ENCODE data around the gene ELFN1.
"Not testable (repeated sequence)": the region's sequence is repeated elsewhere in the genome, so short reads cannot be mapped to it uniquely, and the experiment has no call there.

The ELFN1 gene

DNA sequence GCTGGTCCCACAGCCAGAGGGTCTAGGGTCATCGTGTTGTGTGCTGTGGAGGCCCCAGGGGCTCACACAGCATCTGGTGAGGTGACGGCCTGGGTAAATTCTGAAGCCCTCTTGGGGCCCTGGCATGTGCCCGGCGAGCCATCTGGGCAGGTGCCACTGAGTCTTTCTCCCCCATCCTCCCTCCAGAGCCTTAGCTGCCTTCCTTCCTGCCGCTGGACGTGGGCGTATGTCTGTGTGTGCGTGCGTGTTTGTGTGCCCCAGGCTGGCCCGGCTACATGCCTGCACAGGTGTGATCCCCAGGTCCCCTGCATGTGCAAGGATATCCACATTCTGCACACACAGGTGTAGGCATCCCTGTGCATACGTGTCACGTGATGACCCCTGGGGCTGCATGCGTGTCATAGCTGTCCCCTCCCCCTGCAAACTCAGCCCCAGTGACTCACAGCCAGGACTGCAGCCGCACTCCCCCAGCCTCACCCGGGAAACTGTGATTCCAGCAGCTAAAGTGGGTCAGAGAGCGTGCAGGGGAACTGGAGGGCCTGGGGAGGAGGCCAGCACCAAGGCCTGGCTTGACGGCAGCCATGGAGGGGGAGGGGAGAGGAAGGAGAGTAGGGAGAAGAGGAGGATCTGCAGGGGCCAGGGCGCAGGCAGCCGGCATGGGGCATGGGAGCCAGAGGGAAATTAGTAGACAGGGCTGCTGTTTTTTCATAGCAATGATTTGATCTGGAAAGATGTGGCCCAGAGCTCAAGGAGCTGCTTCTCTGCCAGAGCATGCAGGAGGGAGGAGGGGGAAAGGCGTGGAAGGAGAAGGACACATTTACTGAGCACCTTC lies 46.4 kb downstream of the ELFN1 start:
- no peak for DNase-seq (ENCODE audit: low spot score)
- no peak for TF ChIP-seq CTCF (IDR thresholded peaks at IDR 0.05; ENCODE audit: extremely low read depth, missing control alignments)

DNA sequence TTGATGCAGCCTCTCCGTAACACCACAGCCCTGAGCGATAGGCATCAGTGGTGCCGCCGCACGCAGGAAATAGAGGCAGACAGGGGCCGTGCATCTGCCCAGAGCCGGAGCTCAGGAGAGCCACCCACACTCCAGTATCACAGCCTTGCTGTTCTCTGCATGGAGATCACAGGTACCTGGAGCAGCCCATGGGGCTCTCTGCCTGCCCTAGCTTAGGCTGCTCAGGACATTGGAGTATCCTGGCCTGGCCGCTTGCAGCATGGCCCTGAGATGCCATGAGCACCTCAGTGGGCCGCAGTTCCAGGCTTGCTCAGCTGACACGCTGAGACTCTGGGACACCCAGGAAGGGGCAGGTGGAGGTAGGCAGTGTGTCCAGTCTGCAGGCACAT lies 47.0 kb downstream of the ELFN1 start:
- DNase-seq (ENCODE audit: low spot score) = no peak
- no peak for TF ChIP-seq CTCF (IDR thresholded peaks at IDR 0.05; ENCODE audit: extremely low read depth, missing control alignments)

DNA sequence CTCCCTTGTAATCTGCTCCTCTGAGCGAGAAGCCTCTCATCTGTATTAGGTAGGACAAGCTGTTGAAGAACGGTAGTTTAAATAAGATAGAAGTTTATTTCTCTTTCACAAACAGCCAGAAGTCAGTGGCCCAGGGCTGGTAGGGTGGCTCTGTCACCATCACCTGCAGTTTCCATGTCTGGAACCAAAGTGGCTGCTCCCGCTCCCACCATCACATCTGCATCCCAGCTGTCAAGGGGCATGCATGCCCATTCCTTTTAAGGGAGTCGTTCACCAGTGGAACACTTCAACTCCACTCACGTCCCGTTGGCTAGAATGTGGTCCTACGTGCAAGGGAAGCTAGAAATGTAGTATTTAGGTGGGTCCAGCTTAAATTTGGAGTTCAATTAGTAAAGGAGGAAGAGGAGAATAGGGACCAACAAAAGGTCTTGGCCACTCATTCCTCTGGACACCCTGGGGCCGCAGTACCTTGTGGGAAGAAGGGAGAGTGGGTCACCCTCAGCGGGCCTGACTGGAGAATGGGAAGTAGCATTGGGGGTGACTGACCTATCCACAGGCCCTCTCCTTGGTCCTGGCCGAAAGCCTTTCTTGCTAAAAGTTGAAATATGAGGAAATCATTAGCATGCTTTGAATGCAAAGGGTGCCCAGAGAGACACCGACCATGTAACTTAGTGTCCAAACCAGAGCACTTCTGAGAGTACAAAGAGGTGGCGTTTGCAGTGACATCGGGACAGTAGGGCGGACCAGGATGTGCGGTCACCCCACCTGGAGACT lies 48.0 kb downstream of the ELFN1 start:
- no peak for TF ChIP-seq CTCF (IDR thresholded peaks at IDR 0.05; ENCODE audit: extremely low read depth, missing control alignments)
- no peak for DNase-seq (ENCODE audit: low spot score)

GRCh38 chr7:1718850-1719249 lies 48.8 kb downstream of the ELFN1 start:
- not testable (repeated sequence) for DNase-seq (ENCODE audit: low spot score)

- not testable (repeated sequence) for DNase-seq (ENCODE audit: low spot score)
These were observed 49.2 kb downstream of the ELFN1 start for GRCh38 chr7:1719256-1719655.

DNA sequence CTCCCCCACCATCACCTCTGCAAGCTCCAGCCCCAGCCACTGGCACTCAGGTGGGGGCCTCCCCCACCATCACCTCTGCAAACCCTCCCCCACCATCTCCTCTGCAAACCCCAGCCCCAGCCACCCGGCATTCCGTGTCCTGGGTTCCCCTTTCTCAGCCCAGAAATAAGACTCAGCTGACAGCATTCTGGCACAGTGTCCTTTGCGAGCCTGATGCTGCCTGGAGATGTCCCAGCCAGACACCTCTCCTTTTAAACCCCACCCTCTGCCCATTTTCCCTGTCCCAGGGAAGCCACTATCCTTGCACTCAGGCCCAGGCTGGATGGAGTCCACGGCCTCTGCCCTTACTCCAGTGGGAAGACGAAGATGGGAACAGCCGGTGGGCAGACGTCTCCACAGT lies 49.8 kb downstream of the ELFN1 start:
- DNase-seq (ENCODE audit: low spot score) = no peak
- no peak for TF ChIP-seq CTCF (IDR thresholded peaks at IDR 0.05; ENCODE audit: extremely low read depth, missing control alignments)

DNA sequence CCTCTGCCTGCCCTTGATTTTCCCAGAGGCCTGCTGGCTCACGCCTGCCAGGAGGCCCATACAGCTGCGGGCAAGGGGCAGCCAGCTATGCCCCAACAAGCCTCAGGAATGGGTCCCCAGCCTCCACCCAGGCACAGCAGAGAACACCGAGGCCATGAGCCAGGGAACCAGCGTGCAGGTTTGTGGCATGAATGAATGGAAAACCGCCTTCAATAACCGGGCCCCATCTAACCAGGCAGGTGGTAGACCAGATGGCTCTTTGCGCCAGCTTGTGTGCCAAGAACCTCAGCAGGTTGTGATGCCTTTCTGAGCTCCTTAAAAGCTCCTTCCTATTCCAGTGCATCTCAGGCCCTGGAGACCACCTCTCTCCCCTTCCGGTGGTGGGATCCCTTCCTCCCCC lies 50.2 kb downstream of the ELFN1 start:
- no peak for DNase-seq (ENCODE audit: low spot score)
- no peak for TF ChIP-seq CTCF (IDR thresholded peaks at IDR 0.05; ENCODE audit: extremely low read depth, missing control alignments)

- DNase-seq (ENCODE audit: low spot score) = no peak
- no peak for TF ChIP-seq CTCF (IDR thresholded peaks at IDR 0.05; ENCODE audit: extremely low read depth, missing control alignments)
These were observed 51.1 kb downstream of the ELFN1 start for GRCh38 chr7:1721047-1721690.
